Gastroesophageal sphincter (tissue), 3 donors: ENCODE results near the gene PNPLA5.

Source experiments
- EP300 ChIP-seq: sonication (generic); formaldehyde crosslinking; IDR thresholded peaks from one replicate; pipeline ENCODE4 v1.6.1; 2017; ENCODE audit warnings: antibody characterized with exemption, mild to moderate bottlenecking
- TF ChIP-seq, protein P1 (sequence below), 4 experiments: fragments of 200-600 bp in 2 of 4; fragments of 450-650 bp in 2 of 4; sonication (generic) in 1 of 4; IDR thresholded peaks; one replicate each; pipeline ENCODE4 v1.5.1; 2017 to 2019; ENCODE audit warnings: antibody characterized with exemption in 4 of 4, mild to moderate bottlenecking in 2 of 4, moderate library complexity in 2 of 4

DNA sequence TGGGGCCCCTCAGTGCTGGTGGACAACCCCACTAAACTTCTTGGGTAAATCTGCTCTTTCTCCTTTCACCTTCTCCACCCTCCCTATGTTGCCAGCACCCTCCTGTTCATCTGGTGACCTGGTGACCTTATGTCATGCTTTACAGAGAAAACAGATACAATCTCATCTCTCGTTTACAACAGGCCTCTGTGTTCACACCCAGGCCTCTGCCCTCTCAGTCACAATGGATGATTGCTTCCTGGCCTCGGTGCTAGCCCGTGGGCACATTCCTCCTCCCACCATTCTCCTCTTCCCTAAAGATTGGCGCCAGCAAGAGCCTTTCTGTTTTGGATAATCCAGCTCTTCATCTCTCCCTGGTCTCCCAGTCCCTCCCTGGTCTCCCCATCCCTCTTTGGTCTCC lies 19.5 kb upstream of the PNPLA5 start:
- TF ChIP-seq, protein P1, sequence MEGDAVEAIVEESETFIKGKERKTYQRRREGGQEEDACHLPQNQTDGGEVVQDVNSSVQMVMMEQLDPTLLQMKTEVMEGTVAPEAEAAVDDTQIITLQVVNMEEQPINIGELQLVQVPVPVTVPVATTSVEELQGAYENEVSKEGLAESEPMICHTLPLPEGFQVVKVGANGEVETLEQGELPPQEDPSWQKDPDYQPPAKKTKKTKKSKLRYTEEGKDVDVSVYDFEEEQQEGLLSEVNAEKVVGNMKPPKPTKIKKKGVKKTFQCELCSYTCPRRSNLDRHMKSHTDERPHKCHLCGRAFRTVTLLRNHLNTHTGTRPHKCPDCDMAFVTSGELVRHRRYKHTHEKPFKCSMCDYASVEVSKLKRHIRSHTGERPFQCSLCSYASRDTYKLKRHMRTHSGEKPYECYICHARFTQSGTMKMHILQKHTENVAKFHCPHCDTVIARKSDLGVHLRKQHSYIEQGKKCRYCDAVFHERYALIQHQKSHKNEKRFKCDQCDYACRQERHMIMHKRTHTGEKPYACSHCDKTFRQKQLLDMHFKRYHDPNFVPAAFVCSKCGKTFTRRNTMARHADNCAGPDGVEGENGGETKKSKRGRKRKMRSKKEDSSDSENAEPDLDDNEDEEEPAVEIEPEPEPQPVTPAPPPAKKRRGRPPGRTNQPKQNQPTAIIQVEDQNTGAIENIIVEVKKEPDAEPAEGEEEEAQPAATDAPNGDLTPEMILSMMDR (IDR thresholded peaks at IDR 0.05), result no peak
- no peak for TF ChIP-seq EP300
